PC-9 (cell line): ENCODE data around the gene RUNX2.

ENCODE experiments used
- EZH2 ChIP-seq: fragments of 200-600 bp; sonication (generic); IDR thresholded peaks from 2 replicates; pipeline ENCODE4 v1.8.0; 2017; ENCODE audit warnings: antibody characterized with exemption, low read depth
- TF ChIP-seq, protein P1 (sequence below): fragments of 200-600 bp; sonication (generic); conservative IDR thresholded peaks from 2 replicates; pipeline ENCODE4 v1.6.1; 2017; ENCODE audit warnings: mixed run types, antibody characterized with exemption, mild to moderate bottlenecking, moderate library complexity

DNA sequence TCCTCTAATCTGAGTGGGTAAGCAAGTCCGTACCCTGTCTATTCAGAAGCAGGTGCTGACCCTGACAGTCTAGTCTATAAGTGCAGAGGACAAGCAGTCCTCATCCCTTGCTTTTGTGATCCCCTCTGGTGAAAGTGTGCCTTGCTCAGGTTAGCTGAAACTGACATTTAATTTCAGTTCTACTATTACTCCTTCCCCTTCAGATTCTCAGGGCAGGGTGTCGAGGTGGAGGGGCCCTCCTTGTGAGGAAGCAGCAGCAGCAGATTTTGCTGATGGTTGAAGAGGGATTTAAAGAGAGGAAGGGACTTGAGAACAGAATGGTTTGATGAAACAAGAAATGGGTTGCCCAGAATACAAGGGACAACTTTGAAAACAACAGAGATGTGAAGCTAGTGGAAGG is 378.2 kb downstream of the RUNX2 start:
- TF ChIP-seq, protein P1, sequence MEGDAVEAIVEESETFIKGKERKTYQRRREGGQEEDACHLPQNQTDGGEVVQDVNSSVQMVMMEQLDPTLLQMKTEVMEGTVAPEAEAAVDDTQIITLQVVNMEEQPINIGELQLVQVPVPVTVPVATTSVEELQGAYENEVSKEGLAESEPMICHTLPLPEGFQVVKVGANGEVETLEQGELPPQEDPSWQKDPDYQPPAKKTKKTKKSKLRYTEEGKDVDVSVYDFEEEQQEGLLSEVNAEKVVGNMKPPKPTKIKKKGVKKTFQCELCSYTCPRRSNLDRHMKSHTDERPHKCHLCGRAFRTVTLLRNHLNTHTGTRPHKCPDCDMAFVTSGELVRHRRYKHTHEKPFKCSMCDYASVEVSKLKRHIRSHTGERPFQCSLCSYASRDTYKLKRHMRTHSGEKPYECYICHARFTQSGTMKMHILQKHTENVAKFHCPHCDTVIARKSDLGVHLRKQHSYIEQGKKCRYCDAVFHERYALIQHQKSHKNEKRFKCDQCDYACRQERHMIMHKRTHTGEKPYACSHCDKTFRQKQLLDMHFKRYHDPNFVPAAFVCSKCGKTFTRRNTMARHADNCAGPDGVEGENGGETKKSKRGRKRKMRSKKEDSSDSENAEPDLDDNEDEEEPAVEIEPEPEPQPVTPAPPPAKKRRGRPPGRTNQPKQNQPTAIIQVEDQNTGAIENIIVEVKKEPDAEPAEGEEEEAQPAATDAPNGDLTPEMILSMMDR, result no peak
- TF ChIP-seq EZH2, result no peak
